ENCODE results near the gene ZNF467.

The ZNF467 gene

GRCh38 chr7:149815121-149815520 is 41.7 kb upstream of the ZNF467 start:
- Mint-ChIP-seq H3K36me3 (ENCODE audit: low read depth) (no peaks in the 10 kb centered on the region), H3K9me3 (no peaks in the 10 kb centered on the region), H3K27me3 (no peaks in the 10 kb centered on the region), H3K4me1 (ENCODE audit: low read depth) (no peaks in the 10 kb centered on the region), H3K4me3 (no peak overlapping the region), H3K27ac (no peak overlapping the region)
- intact Hi-C loops (cut with micrococcal nuclease): no loop called here

GRCh38 chr7:149814494-149814893 is 41.1 kb upstream of the ZNF467 start:
- Mint-ChIP-seq H3K4me3 (no peak overlapping the region), H3K4me1 (ENCODE audit: low read depth) (no peaks in the 10 kb centered on the region), H3K36me3 (ENCODE audit: low read depth) (no peaks in the 10 kb centered on the region), H3K9me3 (no peaks in the 10 kb centered on the region), H3K27me3 (peaks cover 3% of the 10 kb centered on the region), H3K27ac (no peak overlapping the region)
- intact Hi-C loops (cut with micrococcal nuclease): no loop called here

GRCh38 chr7:149813254-149814035 is 40.1 kb upstream of the ZNF467 start:
- H3K36me3 Mint-ChIP-seq (ENCODE audit: low read depth): no peaks in the 10 kb centered on the region
- H3K27ac Mint-ChIP-seq: no peak overlapping the region
- no peaks in the 10 kb centered on the region for H3K4me1 Mint-ChIP-seq (ENCODE audit: low read depth)
- peaks cover 3% of the 10 kb centered on the region for H3K27me3 Mint-ChIP-seq
- intact Hi-C loops (cut with micrococcal nuclease): no loop called here
- H3K4me3 Mint-ChIP-seq: no peak overlapping the region
- H3K9me3 Mint-ChIP-seq: no peaks in the 10 kb centered on the region

- Mint-ChIP-seq H3K27me3 (peaks cover 3% of the 10 kb centered on the region), H3K36me3 (ENCODE audit: low read depth) (no peaks in the 10 kb centered on the region), H3K4me1 (ENCODE audit: low read depth) (no peaks in the 10 kb centered on the region), H3K9me3 (no peaks in the 10 kb centered on the region), H3K27ac (no peak overlapping the region), H3K4me3 (no peak overlapping the region)
- intact Hi-C loops (cut with micrococcal nuclease): no loop called here
Measured at GRCh38 chr7:149811831-149812490, 38.6 kb upstream of the ZNF467 start.

DNA sequence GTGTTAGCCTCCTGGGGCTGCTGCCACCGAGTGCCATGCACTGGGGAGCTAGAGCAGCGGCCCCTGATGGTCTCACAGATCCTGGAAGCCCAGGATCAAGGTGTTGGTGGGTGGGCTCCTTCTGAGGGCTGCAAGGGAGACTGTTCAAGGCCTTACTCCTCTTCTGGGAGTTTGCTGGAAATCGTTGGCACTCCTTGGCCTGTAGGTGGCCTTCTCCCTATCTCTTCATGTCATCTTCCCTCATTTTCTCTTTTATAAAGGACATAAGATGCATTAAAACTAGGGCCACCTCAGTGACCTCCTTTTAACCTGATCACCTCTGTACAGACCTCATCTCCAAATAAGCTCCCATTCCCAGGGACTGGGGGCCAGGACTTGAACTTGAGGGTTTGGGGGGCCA is 37.8 kb upstream of the ZNF467 start:
- intact Hi-C loops (cut with micrococcal nuclease): no loop called here
- Mint-ChIP-seq H3K27me3 (peaks cover 3% of the 10 kb centered on the region), H3K27ac (no peak overlapping the region), H3K9me3 (no peaks in the 10 kb centered on the region), H3K4me1 (ENCODE audit: low read depth) (no peaks in the 10 kb centered on the region), H3K4me3 (no peak overlapping the region), H3K36me3 (ENCODE audit: low read depth) (no peaks in the 10 kb centered on the region)

- peaks cover 5% of the 10 kb centered on the region for H3K27me3 Mint-ChIP-seq
- no peaks in the 10 kb centered on the region for H3K9me3 Mint-ChIP-seq
- no peak overlapping the region for H3K27ac Mint-ChIP-seq
- no peak overlapping the region for H3K4me3 Mint-ChIP-seq
- no peaks in the 10 kb centered on the region for H3K4me1 Mint-ChIP-seq (ENCODE audit: low read depth)
- intact Hi-C loops (cut with micrococcal nuclease): no loop called here
- no peaks in the 10 kb centered on the region for H3K36me3 Mint-ChIP-seq (ENCODE audit: low read depth)
Measured at GRCh38 chr7:149809215-149809614, 35.8 kb upstream of the ZNF467 start.

DNA sequence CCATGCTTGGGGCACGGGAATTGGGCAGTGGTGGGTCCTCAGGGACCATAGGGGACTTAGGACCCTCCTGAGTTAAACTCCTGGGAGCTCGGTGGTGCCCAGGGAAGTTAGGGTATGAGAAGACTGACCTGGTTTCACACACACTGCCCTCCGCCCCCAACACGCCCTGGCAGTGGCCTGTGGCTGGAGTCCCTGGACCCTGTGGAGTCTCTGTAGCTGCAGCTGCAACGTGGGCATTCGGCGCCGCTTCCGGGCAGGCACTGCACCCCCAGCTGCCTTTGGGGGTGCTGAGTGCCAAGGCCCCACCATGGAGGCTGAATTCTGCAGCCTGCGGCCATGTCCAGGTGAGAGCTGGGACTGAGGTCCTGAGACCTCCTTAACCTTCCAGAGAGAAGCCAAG is 34.9 kb upstream of the ZNF467 start:
- no peak overlapping the region for H3K27ac Mint-ChIP-seq
- H3K27me3 Mint-ChIP-seq: peaks cover 5% of the 10 kb centered on the region
- no peaks in the 10 kb centered on the region for H3K4me1 Mint-ChIP-seq (ENCODE audit: low read depth)
- H3K4me3 Mint-ChIP-seq: no peak overlapping the region
- H3K36me3 Mint-ChIP-seq (ENCODE audit: low read depth): no peaks in the 10 kb centered on the region
- no peaks in the 10 kb centered on the region for H3K9me3 Mint-ChIP-seq
- intact Hi-C loops (cut with micrococcal nuclease): no loop called here

DNA sequence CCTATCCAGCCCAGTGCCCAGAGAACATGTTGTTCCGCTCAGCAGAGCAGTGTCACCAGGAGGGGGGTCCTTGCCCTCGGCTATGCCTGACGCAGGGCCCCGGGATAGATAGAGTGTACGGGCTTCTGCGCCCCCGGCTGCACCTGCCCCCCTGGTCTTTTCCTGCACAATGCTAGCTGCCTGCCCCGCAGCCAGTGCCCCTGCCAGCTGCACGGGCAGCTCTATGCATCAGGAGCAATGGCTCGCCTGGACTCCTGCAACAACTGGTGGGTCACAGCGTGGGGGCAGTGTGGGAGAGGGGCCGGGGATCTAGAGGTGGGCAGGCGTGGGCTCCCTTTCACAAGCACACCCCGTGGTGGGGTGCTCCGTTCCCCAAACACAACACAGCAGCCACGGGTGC is 33.3 kb upstream of the ZNF467 start:
- Mint-ChIP-seq H3K36me3 (ENCODE audit: low read depth) (no peaks in the 10 kb centered on the region), H3K9me3 (no peaks in the 10 kb centered on the region), H3K4me3 (no peak overlapping the region), H3K4me1 (ENCODE audit: low read depth) (no peaks in the 10 kb centered on the region), H3K27ac (no peak overlapping the region), H3K27me3 (peaks cover 5% of the 10 kb centered on the region)
- intact Hi-C loops (cut with micrococcal nuclease): no loop called here

DNA sequence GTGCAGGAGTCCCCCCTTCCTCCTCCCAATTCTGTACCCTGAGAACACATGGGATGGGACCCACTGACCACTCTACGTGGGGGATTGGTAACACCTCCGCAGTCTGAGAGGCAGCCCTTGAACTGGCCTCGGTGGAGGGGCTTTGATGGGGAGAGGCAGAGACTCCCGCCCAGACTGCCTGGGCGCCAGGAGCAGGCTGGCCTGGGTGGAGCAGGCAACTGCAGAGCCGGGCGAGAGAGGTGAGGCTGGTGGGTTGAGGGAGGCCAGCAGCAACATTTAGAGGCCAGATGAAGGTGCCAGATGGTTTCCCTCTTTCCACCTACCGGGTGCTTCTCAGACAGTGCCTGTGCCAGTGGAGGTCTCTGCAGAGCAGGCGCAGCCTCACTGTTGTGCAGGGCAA is 30.7 kb upstream of the ZNF467 start:
- Mint-ChIP-seq H3K27me3 (peaks cover 2% of the 10 kb centered on the region), H3K4me1 (ENCODE audit: low read depth) (no peaks in the 10 kb centered on the region), H3K27ac (no peak overlapping the region), H3K4me3 (no peak overlapping the region), H3K36me3 (ENCODE audit: low read depth) (no peaks in the 10 kb centered on the region), H3K9me3 (no peaks in the 10 kb centered on the region)
- intact Hi-C loops (cut with micrococcal nuclease): no loop called here

DNA sequence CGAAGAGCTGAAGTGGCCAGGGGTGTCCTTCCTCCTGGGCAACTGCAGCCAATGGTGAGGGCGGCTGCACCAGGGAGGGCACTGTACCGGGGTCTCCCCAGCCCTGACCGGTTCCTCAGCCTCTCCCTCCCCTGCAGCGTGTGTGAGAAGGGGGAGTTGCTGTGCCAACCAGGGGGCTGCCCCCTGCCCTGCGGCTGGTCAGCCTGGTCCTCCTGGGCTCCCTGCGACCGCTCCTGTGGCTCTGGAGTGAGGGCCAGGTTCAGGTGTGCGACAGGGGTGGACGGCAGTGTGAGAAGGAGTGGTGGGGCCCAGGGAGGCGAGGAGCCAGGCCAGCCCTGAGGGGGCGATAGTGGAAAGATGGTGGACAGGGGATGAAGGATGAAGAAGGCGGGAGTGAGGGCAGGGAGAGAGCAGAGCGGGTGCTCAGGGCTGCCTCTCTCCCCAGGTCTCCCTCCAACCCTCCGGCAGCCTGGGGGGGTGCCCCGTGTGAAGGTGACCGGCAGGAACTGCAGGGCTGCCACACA is 30.2 kb upstream of the ZNF467 start:
- no peaks in the 10 kb centered on the region for H3K36me3 Mint-ChIP-seq (ENCODE audit: low read depth)
- H3K4me3 Mint-ChIP-seq: no peak overlapping the region
- no peak overlapping the region for H3K27ac Mint-ChIP-seq
- no peaks in the 10 kb centered on the region for H3K9me3 Mint-ChIP-seq
- peaks cover 2% of the 10 kb centered on the region for H3K27me3 Mint-ChIP-seq
- intact Hi-C loops (cut with micrococcal nuclease): no loop called here
- no peaks in the 10 kb centered on the region for H3K4me1 Mint-ChIP-seq (ENCODE audit: low read depth)

DNA sequence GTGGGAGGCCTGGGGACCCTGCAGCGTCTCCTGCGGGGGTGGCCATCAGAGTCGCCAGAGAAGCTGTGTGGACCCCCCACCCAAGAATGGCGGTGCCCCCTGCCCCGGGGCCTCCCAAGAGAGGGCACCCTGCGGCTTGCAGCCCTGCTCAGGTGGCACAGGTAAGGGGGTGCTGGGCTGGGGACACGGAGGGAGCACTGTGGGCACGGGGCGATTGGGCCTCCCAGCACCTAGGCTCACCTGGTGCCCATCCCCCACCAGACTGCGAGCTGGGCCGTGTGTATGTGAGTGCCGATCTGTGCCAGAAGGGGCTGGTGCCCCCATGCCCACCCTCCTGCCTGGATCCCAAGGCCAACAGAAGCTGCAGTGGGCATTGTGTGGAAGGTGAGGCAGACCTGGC is 29.6 kb upstream of the ZNF467 start:
- Mint-ChIP-seq H3K36me3 (ENCODE audit: low read depth) (no peaks in the 10 kb centered on the region), H3K27me3 (peaks cover 2% of the 10 kb centered on the region), H3K4me3 (no peak overlapping the region), H3K4me1 (ENCODE audit: low read depth) (no peaks in the 10 kb centered on the region), H3K9me3 (no peaks in the 10 kb centered on the region), H3K27ac (no peak overlapping the region)
- intact Hi-C loops (cut with micrococcal nuclease): no loop called here

DNA sequence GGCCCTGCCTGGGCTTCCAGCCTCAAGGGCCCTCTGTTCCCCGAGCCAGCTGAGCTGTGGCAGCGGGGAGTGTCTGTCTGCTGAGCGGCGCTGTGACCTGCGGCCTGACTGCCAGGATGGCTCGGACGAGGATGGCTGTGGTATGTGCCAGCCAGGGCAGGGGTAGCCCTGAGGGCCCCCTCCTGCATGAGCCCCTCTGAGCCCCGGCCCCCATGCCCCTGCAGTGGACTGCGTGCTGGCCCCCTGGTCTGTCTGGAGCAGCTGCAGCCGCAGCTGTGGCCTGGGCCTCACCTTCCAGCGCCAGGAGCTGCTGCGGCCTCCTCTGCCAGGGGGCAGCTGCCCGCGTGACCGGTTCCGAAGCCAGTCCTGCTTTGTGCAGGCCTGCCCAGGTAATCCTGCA is 28.4 kb upstream of the ZNF467 start:
- no peak overlapping the region for H3K4me3 Mint-ChIP-seq
- H3K36me3 Mint-ChIP-seq (ENCODE audit: low read depth): no peaks in the 10 kb centered on the region
- no peaks in the 10 kb centered on the region for H3K9me3 Mint-ChIP-seq
- H3K4me1 Mint-ChIP-seq (ENCODE audit: low read depth): no peaks in the 10 kb centered on the region
- intact Hi-C loops (cut with micrococcal nuclease): no loop called here
- H3K27ac Mint-ChIP-seq: no peak overlapping the region
- peaks cover 2% of the 10 kb centered on the region for H3K27me3 Mint-ChIP-seq

GRCh38 chr7:149801002-149801566 is 27.7 kb upstream of the ZNF467 start:
- Mint-ChIP-seq H3K4me3 (no peak overlapping the region), H3K4me1 (ENCODE audit: low read depth) (no peaks in the 10 kb centered on the region), H3K9me3 (no peaks in the 10 kb centered on the region), H3K36me3 (ENCODE audit: low read depth) (no peaks in the 10 kb centered on the region), H3K27me3 (peaks cover 1% of the 10 kb centered on the region), H3K27ac (no peak overlapping the region)
- intact Hi-C loops (cut with micrococcal nuclease): no loop called here

GRCh38 chr7:149800169-149800555 is 26.8 kb upstream of the ZNF467 start:
- Mint-ChIP-seq H3K36me3 (ENCODE audit: low read depth) (no peaks in the 10 kb centered on the region), H3K9me3 (no peaks in the 10 kb centered on the region), H3K4me3 (no peak overlapping the region), H3K27me3 (no peaks in the 10 kb centered on the region), H3K27ac (no peak overlapping the region), H3K4me1 (ENCODE audit: low read depth) (no peaks in the 10 kb centered on the region)
- intact Hi-C loops (cut with micrococcal nuclease): no loop called here
